Measurements from ENCODE around the gene OSR1. TPM values are rescaled to one million over a fixed set of nuclear protein-coding genes. Genes with fewer than 3 reads are reported as not detected.

OSR1 gene
- total RNA-seq, 1 donor from 2014 or later: 66.7 TPM

GRCh38 chr2:19362094-19362754 lies 3.8 kb upstream of the OSR1 start:
- Histone ChIP-seq H3K27me3 (no peaks in the 10 kb centered on the region), H3K9me3 (no peaks in the 10 kb centered on the region), H3K36me3 (no peaks in the 10 kb centered on the region), H3K4me1 (peaks cover 11 to 14% of the 10 kb centered on the region in 2 donors), H3K27ac (peak overlapping the region; percentile 51 to 96), H3K4me3 (peak overlapping the region; percentile 73 to 91)
- intact Hi-C loops (cut with DNase I): loop anchor here (1.0 to 5.0 kb wide), 6 partner anchors 12 to 845 kb away; no protein-coding TSS in a partner anchor
- no peak for DNase-seq (ENCODE audit: low spot score in 2 of 2)
- no peak for TF ChIP-seq CTCF (IDR thresholded peaks at IDR 0.05)

- peak overlapping the region; percentile 96 for H3K27ac ChIP-seq
- H3K27me3 ChIP-seq: no peaks in the 10 kb centered on the region
- intact Hi-C loops (cut with DNase I): loop anchor here (5.0 kb wide), 5 partner anchors 306 to 844 kb away; no protein-coding TSS in a partner anchor
- no peak for TF ChIP-seq CTCF (IDR thresholded peaks at IDR 0.05)
- peak overlapping the region; percentile 73 to 91 for H3K4me3 ChIP-seq
- H3K4me1 ChIP-seq: peaks cover 11 to 14% of the 10 kb centered on the region in 2 donors
- DNase-seq (ENCODE audit: low spot score in 2 of 2): peak in 1 of 2 donors; percentile 73
- H3K36me3 ChIP-seq: no peaks in the 10 kb centered on the region
- no peaks in the 10 kb centered on the region for H3K9me3 ChIP-seq
These were observed 3.0 kb upstream of the OSR1 start for GRCh38 chr2:19361325-19361990.

GRCh38 chr2:19360966-19361321 lies 2.5 kb upstream of the OSR1 start:
- Histone ChIP-seq H3K4me3 (peak overlapping the region; percentile 73 to 91), H3K27ac (peak overlapping the region; percentile 96), H3K36me3 (no peaks in the 10 kb centered on the region), H3K4me1 (peaks cover 11 to 14% of the 10 kb centered on the region in 2 donors), H3K9me3 (no peaks in the 10 kb centered on the region), H3K27me3 (no peaks in the 10 kb centered on the region)
- no peak for TF ChIP-seq CTCF (IDR thresholded peaks at IDR 0.05)
- intact Hi-C loops (cut with DNase I): loop anchor here (5.0 kb wide), 5 partner anchors 306 to 844 kb away; no protein-coding TSS in a partner anchor
- no peak for DNase-seq (ENCODE audit: low spot score in 2 of 2)

- H3K36me3 ChIP-seq: no peaks in the 10 kb centered on the region
- H3K27me3 ChIP-seq: no peaks in the 10 kb centered on the region
- H3K4me1 ChIP-seq: peaks cover 11 to 14% of the 10 kb centered on the region in 2 donors
- DNase-seq (ENCODE audit: low spot score in 2 of 2): no peak
- H3K4me3 ChIP-seq: peak overlapping the region; percentile 73 to 91
- TF ChIP-seq CTCF (IDR thresholded peaks at IDR 0.05): no peak
- H3K27ac ChIP-seq: peak overlapping the region; percentile 96
- intact Hi-C loops (cut with DNase I): loop anchor here (5.0 kb wide), 5 partner anchors 307 to 843 kb away; no protein-coding TSS in a partner anchor
- H3K9me3 ChIP-seq: no peaks in the 10 kb centered on the region
These were observed 2.0 kb upstream of the OSR1 start for GRCh38 chr2:19360266-19360965.

- Histone ChIP-seq H3K27me3 (no peaks in the 10 kb centered on the region), H3K27ac (peak overlapping the region; percentile 96), H3K4me3 (peak overlapping the region in 1 of 2 donors; percentile 91), H3K4me1 (peaks cover 11 to 17% of the 10 kb centered on the region in 2 donors), H3K36me3 (no peaks in the 10 kb centered on the region), H3K9me3 (no peaks in the 10 kb centered on the region)
- intact Hi-C loops (cut with DNase I): loop anchor here (5.0 to 10.0 kb wide), 4 partner anchors 367 to 1085 kb away; partner anchors contain the start of genes LAPTM4A and RHOB
- peak in 1 of 2 donors; percentile 63 for DNase-seq (ENCODE audit: low spot score in 2 of 2)
- TF ChIP-seq CTCF (IDR thresholded peaks at IDR 0.05): no peak
These were observed 1.0 kb upstream of the OSR1 start for GRCh38 chr2:19359456-19359855.
